ENCODE results near the gene SNED1.

SNED1 gene

GRCh38 chr2:241049739-241050623, 51.6 kb downstream of the SNED1 start:
- peak; percentile 41 for DNase-seq

- peak; percentile 7 for DNase-seq
Measured at GRCh38 chr2:241050624-241051577, 52.5 kb downstream of the SNED1 start.

GRCh38 chr2:241051578-241052487, 53.4 kb downstream of the SNED1 start:
- peak; percentile 16 for DNase-seq

GRCh38 chr2:241052677-241053360, 54.4 kb downstream of the SNED1 start:
- DNase-seq, result no peak

DNA sequence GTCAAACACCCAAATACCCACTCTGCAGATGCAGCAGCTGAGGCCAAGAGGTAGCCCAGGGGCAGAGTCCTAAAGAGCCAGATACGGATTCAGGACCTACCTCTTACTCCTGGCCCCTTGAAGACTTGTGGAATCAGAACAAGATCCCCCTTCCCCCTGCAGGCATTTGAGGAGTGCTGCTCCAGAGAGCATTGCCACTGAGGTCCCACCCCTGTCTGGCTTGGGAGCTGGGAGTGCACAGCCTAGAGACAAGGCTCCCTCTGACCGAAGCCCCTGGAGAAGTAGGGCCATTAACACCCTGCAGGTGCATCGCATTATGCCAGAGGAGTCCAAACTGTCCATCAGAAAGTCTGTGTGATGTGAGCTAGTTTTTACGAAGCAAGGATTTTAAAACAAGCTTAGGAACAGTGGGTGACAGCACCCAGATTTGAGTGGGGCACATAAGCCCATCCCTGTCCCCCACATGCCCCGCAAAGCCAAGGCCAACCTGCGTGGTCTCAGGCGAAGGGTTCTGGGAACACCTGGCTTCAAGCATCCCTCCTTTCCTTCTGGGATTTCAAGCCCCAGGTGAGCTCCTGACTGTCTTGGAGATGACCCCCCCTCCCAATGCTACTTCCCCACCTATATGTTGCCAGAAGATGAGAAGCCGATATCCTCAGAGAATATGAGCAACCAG, 55.3 kb downstream of the SNED1 start:
- no peak for DNase-seq

GRCh38 chr2:241061275-241061674, 62.9 kb downstream of the SNED1 start:
- no peak for DNase-seq

GRCh38 chr2:241062389-241063092, 64.1 kb downstream of the SNED1 start:
- DNase-seq, result no peak

DNA sequence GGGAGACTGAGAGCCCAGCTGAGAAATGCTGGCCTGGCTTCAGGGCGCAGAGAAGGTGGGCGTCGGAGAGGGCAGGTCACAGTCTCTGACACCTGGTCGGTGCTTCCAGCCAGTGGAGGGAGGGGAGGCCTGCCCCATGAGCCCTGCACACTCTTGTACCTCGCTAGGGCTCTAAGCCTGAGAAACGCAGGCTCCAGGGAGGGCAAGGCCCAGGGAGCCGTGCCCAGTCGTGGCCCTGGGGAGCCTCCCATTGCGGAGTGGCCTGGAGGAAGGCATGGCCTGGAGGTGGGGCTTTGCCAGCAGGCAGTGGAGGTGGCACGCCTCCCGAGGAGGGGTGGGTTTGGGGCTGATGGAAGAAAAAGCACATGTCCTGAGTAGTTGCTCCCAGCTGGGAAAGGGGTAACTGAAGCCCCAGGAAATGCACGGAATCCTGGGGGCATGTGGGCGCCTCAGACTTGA, 64.7 kb downstream of the SNED1 start:
- DNase-seq, result no peak

- no peak for DNase-seq
Measured at GRCh38 chr2:241063587-241063986, 65.2 kb downstream of the SNED1 start.

DNA sequence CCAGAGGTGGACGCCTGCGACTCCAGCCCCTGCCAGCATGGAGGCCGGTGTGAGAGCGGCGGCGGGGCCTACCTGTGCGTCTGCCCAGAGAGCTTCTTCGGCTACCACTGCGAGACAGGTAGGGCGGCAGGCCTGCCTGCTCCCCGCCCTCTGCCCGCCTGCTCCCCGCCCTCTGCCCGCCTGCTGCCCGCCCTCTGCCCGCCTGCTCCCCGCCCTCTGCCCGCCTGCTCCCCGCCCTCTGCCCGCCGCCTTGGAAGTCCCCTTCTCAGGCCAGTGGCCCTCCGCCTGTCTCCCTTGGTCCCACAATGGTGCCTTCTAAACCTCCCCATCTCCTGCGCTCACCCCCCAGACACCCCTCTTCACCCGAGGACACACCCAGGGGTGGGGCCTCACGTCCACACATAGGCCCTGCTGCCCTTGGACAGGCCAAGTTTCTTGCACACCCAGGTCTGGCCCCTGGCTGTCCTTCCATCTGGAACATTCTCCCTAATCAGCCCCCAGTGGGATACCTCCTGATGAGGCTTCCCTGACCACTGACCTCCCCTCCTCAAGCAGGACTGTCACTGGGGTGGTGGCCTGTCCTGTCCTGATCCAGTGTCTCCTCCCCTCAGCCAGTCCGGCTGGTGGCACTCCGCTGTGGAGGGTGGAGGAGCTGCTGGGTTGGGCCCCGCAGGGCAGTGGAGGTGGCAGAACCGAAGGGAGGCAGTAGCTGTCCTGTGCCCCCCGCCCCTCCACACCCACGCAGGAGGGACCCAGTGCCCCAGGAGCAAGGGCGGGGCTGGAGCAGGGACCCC, 65.8 kb downstream of the SNED1 start:
- DNase-seq, result no peak

- no peak for DNase-seq
Measured at GRCh38 chr2:241064802-241065354, 66.5 kb downstream of the SNED1 start.

DNA sequence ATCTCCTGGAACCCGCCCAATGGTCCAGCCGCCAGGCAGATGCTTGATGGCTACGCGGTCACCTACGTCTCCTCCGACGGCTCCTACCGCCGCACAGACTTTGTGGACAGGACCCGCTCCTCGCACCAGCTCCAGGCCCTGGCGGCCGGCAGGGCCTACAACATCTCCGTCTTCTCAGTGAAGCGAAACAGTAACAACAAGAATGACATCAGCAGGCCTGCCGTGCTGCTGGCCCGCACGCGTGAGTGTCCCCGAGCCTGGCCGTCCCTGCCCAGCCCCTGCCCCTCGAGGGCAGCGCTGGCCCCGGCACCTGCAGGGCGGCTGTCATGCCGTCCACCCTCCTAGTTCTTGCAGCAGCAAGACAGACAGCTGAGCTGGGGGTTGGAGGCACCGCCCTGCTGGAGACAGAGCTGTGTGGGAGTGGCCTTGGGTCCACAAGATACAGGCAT, 67.0 kb downstream of the SNED1 start:
- DNase-seq, result no peak

- DNase-seq, result no peak
Measured at GRCh38 chr2:241066171-241066892, 67.9 kb downstream of the SNED1 start.

- no peak for DNase-seq
Measured at GRCh38 chr2:241066893-241067341, 68.5 kb downstream of the SNED1 start.

- DNase-seq, result no peak
Measured at GRCh38 chr2:241067501-241068135, 69.2 kb downstream of the SNED1 start.

DNA sequence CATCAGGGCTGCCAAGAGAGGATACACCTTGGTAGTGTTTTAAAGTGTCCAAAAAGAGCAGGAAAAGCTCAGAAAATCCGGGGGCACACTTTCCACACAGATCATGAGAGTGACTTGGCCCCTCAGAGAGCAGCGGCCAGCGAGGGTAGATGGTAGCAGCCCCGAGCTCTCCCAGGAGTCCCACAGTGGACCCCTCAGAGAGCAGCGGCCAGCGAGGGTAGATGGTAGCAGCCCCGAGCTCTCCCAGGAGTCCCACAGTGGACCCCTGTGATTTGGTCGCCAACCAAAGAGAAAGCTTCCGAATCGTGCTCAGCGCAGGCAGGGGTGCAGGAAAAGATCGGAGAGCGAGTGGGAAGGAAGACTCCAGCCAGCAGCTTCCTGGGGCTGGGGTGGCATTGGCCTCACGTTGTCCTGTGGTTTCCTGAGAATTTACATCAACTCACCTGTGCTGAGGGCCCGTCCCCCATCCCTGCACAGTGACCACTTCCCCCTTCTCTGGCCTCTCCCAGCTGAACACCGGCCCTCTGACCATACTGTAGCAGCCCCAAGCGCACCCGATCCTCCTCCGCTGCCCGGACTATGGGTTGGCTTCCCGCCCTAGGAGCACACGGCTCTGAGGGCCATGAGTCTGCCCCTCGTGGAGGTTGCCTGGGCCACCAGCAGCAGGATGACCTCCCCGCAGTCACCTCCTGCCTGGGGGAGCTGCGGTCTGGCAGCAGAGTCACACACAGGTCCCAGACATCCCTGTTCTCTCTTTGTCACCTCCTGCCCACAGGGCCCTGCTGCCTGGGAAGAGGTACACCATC, 69.9 kb downstream of the SNED1 start:
- no peak for DNase-seq
